Mucosa of rectum (tissue), 2 donors: ENCODE measurements around the gene STAT5B.

Experiments
- H3K27ac ChIP-seq, 2 donors: one replicate each; pipeline ENCODE4 v1.7.0; 2013; ENCODE audit warnings: inconsistent platforms in 2 of 2, low read depth in 2 of 2, low read length in 2 of 2
- H3K27me3 ChIP-seq, 2 donors: one replicate each; pipeline ENCODE4 v1.7.0; 2013; ENCODE audit warnings: low read length in 2 of 2; ENCODE audit not compliant: control insufficient read depth in 2 of 2, insufficient read depth in 2 of 2
- H3K36me3 ChIP-seq, 2 donors: one replicate each; pipeline ENCODE4 v1.7.0; 2013; ENCODE audit warnings: low read length in 2 of 2; ENCODE audit not compliant: control insufficient read depth in 2 of 2, insufficient read depth in 2 of 2
- H3K4me1 ChIP-seq, 2 donors: one replicate each; pipeline ENCODE4 v1.7.0; 2013; ENCODE audit warnings: low read length in 2 of 2, mild to moderate bottlenecking in 1 of 2; ENCODE audit not compliant: control insufficient read depth in 2 of 2, insufficient read depth in 2 of 2
- H3K4me3 ChIP-seq, 2 donors: one replicate each; pipeline ENCODE4 v1.7.0; 2013; ENCODE audit warnings: low read length in 2 of 2
- H3K9ac ChIP-seq, 2 donors: one replicate each; pipeline ENCODE4 v1.7.0; 2013; ENCODE audit warnings: low read length in 2 of 2, low read depth in 1 of 2, mild to moderate bottlenecking in 1 of 2
- H3K9me3 ChIP-seq, 2 donors: one replicate each; pipeline ENCODE4 v1.7.0; 2013; ENCODE audit warnings: low read length in 2 of 2; ENCODE audit not compliant: control insufficient read depth in 2 of 2
- donor health status: healthy.
- donor health status: Normal muscosa, but diverticular disease.

Gene STAT5B

DNA sequence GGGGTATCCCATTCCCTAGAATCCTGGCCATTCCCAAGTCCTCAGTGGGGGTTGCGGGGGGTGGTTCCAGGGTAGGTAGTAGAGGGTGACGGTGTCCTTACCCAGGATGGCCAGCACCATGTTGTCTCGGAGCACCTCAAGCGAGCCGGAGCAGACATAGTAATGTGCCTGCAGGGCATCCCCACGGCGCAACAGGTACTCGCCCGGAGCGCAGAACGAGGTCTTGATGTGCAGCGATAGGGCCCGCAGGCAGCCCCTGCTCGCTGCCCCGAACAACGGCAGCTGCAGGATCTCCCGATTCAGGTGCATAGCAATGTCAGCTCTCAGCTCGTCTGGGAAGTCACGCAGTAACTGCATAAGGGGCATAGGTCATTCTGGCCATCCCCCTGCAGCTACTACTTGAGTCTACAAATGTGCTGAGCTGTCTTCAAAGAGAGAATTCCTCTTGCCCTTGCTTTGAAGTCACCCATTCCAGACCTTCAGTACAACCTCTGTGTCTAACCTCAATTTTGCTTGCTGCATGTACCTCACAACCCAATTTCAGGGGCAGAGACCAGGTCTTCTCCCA lies 109.9 kb downstream of the STAT5B start:
- no peak overlapping the region for H3K4me3 ChIP-seq
- H3K27ac ChIP-seq: no peak overlapping the region
- no peaks in the 10 kb centered on the region for H3K36me3 ChIP-seq
- no peak overlapping the region for H3K9ac ChIP-seq
- no peaks in the 10 kb centered on the region for H3K27me3 ChIP-seq
- no peaks in the 10 kb centered on the region for H3K9me3 ChIP-seq
- H3K4me1 ChIP-seq: no peaks in the 10 kb centered on the region

DNA sequence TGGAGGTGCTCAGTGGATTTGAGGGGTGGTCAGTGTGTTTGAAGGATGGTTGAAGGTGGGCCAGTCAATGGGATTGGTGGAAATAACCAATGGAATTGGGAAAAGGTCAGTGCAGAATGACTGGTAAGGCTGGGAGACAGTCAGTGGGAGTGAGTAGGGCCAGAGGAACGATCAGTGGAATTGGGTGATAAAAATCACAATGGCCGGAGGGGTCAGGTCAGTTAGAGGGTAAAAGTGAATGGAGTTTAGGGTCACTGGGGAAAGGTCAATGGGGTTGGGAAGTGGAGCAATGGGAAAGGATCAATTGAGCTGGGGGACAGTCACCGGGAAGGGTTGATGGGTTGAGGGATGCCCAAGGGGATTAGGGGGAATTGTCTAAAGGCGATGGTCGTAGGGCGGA lies 110.4 kb downstream of the STAT5B start:
- Histone ChIP-seq H3K36me3 (no peaks in the 10 kb centered on the region), H3K9me3 (no peaks in the 10 kb centered on the region), H3K4me3 (no peak overlapping the region), H3K27ac (no peak overlapping the region), H3K4me1 (no peaks in the 10 kb centered on the region), H3K9ac (no peak overlapping the region), H3K27me3 (no peaks in the 10 kb centered on the region)

GRCh38 chr17:42163696-42164407 lies 112.3 kb downstream of the STAT5B start:
- Histone ChIP-seq H3K27ac (no peak overlapping the region), H3K9ac (no peak overlapping the region), H3K27me3 (no peaks in the 10 kb centered on the region), H3K4me3 (no peak overlapping the region), H3K9me3 (no peaks in the 10 kb centered on the region), H3K4me1 (no peaks in the 10 kb centered on the region), H3K36me3 (no peaks in the 10 kb centered on the region)

- no peak overlapping the region for H3K27ac ChIP-seq
- no peak overlapping the region for H3K9ac ChIP-seq
- no peaks in the 10 kb centered on the region for H3K27me3 ChIP-seq
- no peaks in the 10 kb centered on the region for H3K4me1 ChIP-seq
- H3K4me3 ChIP-seq: no peak overlapping the region
- H3K36me3 ChIP-seq: no peaks in the 10 kb centered on the region
- no peaks in the 10 kb centered on the region for H3K9me3 ChIP-seq
Measured at GRCh38 chr17:42163113-42163512, 113.1 kb downstream of the STAT5B start.

DNA sequence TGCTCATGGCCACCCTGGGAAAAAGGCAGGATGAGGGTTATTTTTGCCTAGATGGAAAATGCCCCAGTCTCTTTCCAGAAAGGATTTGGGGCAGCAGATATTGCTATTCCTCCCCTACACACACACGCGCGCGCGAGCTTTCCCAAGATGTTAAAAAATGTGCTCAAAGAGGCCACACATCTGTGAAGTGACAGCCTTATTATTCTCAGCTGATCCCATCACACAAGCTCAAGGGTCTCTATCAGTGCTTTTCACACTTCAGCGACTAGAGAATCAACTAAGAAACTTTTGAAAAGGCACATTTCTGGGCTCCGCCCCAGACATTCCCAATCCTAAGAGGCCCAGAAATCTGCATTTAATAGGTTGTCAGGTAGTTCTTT lies 115.7 kb downstream of the STAT5B start:
- Histone ChIP-seq H3K27me3 (no peaks in the 10 kb centered on the region), H3K9me3 (no peaks in the 10 kb centered on the region), H3K4me1 (peaks cover 0 to 1% of the 10 kb centered on the region in 2 donors), H3K4me3 (no peak overlapping the region), H3K36me3 (no peaks in the 10 kb centered on the region), H3K27ac (no peak overlapping the region), H3K9ac (no peak overlapping the region)

DNA sequence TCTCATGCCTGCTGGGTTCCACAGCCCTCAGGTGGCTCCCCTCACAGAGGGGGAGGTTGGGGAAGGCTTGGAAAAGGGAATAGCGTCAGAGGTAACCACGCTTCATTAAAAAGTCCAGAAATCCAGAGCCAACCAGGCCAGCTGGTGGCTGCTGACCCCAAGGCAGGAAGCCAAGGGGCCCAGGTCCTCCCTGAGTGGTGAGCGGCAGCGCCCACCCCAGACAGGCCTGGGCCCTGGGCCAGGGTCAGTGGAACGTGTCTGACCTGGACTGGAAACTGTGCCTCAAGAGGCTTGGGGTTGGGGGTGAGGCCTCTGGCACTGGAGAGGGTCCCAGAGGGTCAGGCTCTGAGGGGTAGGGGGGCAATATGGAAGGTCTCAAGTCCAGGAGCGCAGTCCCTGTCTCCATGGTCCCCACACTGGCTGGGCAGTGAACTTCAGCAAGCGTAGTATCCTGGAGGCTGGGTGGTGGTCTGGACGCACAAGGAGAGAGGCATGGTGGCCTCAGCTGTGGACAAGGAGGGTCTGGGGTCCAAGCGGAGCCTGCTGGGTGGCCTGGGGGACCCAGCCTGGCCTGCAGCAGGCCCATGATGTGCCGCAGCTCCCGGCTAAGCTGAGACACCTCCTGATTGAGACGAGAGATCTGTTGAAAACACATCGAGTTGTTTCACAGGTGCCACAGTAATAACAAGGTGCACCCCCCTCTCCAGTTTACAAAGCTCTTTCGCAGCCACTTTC lies 116.2 kb downstream of the STAT5B start:
- peaks cover 0 to 4% of the 10 kb centered on the region in 2 donors for H3K4me1 ChIP-seq
- no peaks in the 10 kb centered on the region for H3K27me3 ChIP-seq
- H3K9ac ChIP-seq: no peak overlapping the region
- no peak overlapping the region for H3K27ac ChIP-seq
- no peaks in the 10 kb centered on the region for H3K9me3 ChIP-seq
- no peaks in the 10 kb centered on the region for H3K36me3 ChIP-seq
- no peak overlapping the region for H3K4me3 ChIP-seq

GRCh38 chr17:42155614-42156045 lies 120.6 kb downstream of the STAT5B start:
- peak overlapping the region in 1 of 2 donors; percentile 38 for H3K9ac ChIP-seq
- H3K4me3 ChIP-seq: peak overlapping the region; percentile 43 to 62
- no peak overlapping the region for H3K27ac ChIP-seq

DNA sequence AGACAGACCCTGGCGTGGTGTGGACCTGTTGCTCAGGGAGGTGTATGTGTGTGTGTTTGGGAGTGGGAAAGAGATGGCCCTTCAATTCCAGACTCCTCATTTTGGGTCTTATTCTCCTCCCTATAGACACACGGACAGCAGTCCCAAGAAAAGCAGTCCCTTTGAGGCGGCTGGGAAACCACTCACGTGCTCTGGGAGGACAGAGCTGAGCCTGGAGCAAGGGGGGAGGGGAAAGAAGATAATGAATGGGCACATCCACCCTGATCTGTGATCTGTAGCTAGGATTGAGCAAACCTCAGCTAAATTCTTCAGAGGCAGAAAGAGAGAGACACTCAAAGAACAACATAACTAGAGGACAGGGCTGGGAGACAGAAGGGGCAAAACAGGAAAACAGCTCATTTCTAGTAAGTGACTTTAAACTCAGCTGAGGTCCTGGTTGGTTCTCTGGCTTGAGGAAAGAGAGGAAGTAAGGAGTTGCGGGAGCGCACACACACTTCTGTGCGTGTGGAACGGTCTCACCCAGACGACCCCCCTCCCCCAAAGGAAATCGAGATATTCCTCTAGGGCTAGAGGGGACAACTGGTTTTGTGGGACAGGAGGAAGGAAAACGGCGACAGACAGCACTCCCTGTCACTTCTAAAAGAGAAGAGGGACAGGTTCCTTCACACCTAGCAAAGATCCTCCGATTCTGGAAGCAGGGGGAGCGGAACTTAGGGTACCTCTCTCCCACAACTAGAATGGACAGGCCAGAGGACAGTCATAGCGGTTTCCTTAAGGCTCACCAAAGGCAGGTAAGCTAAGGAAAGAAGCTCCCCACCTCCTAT lies 122.1 kb downstream of the STAT5B start:
- Histone ChIP-seq H3K9me3 (no peaks in the 10 kb centered on the region), H3K4me1 (peaks cover 16% of the 10 kb centered on the region in 2 donors), H3K27ac (peak overlapping the region; percentile 61 to 78)

More at GRCh38 chr17:42155614-42156045, 120.6 kb downstream of the STAT5B start:
- Histone ChIP-seq H3K27me3 (no peaks in the 10 kb centered on the region), H3K36me3 (peaks cover 2 to 8% of the 10 kb centered on the region in 2 donors), H3K4me1 (peaks cover 16% of the 10 kb centered on the region in 2 donors), H3K9me3 (no peaks in the 10 kb centered on the region)

More for the DNA sequence above, 122.1 kb downstream of the STAT5B start:
- Histone ChIP-seq H3K27me3 (no peaks in the 10 kb centered on the region), H3K36me3 (peaks cover 2 to 8% of the 10 kb centered on the region in 2 donors), H3K4me3 (peak overlapping the region; percentile 93 to 99), H3K9ac (peak overlapping the region; percentile 87 to 97)
